Suprapubic skin (tissue), 4 donors: ENCODE measurements around the gene KIF6. TPM values are rescaled to one million over a fixed set of nuclear protein-coding genes. Genes with fewer than 3 reads are reported as not detected.

ENCODE experiments used
- DNase-seq, 2 donors: peaks; one replicate each; pipeline ENCODE4 v3.0.0-alpha.2; 2019; ENCODE audit warnings: low spot score in 2 of 2
- H3K27ac ChIP-seq: fragments of 200-600 bp; sonication (generic); one replicate; pipeline ENCODE4 v1.5.1; 2019
- H3K27me3 ChIP-seq: fragments of 200-600 bp; sonication (generic); one replicate; pipeline ENCODE4 v1.5.1; 2019
- H3K36me3 ChIP-seq: fragments of 200-600 bp; sonication (generic); one replicate; pipeline ENCODE4 v1.5.1; 2019
- H3K4me1 ChIP-seq: fragments of 200-600 bp; sonication (generic); one replicate; pipeline ENCODE4 v1.5.1; 2019
- H3K4me3 ChIP-seq: fragments of 200-600 bp; sonication (generic); one replicate; pipeline ENCODE4 v1.5.1; 2019; ENCODE audit warnings: mild to moderate bottlenecking
- H3K9me3 ChIP-seq: fragments of 200-600 bp; sonication (generic); one replicate; pipeline ENCODE4 v1.5.1; 2019
- EP300 ChIP-seq: sonication (generic); formaldehyde crosslinking; IDR thresholded peaks from one replicate; pipeline ENCODE4 v1.6.1; 2017; ENCODE audit warnings: antibody characterized with exemption
- POLR2A ChIP-seq, 2 donors: fragments of 450-650 bp; IDR thresholded peaks; one replicate each; pipeline ENCODE4 v1.6.1; 2017; ENCODE audit warnings: antibody characterized with exemption in 2 of 2, mild to moderate bottlenecking in 2 of 2, moderate library complexity in 2 of 2
- POLR2AphosphoS5 ChIP-seq, 3 donors: sonication (generic); formaldehyde crosslinking; IDR thresholded peaks; one replicate each; pipeline ENCODE4 v1.6.1; 2017; ENCODE audit warnings: antibody characterized with exemption in 3 of 3
- WGBS: methylation state at CpG from one replicate; pipeline ENCODE4 v1.1.5; 2018; 5-methylcytosine and 5-hydroxymethylcytosine counted together
- total RNA-seq, 4 donors: library from RNA; depleted of rRNA; stranded (reverse); fragments of >200 nt; gene quantifications; one replicate each; pipeline ENCODE4 v1.1.0, GENCODE V29; 2016
- TF ChIP-seq, protein P1 (sequence below), 2 donors: fragments of 200-600 bp in 1 of 2; fragments of 450-650 bp in 1 of 2; sonication (generic) in 1 of 2; IDR thresholded peaks; one replicate each; pipeline ENCODE4 v1.5.1; 2016 to 2019; ENCODE audit warnings: antibody characterized with exemption in 2 of 2, mild to moderate bottlenecking in 1 of 2, moderate library complexity in 1 of 2

The KIF6 gene
- total RNA-seq, 4 donors from 2014 or later, result 0.18 to 1.1 TPM; not detected in 2

DNA sequence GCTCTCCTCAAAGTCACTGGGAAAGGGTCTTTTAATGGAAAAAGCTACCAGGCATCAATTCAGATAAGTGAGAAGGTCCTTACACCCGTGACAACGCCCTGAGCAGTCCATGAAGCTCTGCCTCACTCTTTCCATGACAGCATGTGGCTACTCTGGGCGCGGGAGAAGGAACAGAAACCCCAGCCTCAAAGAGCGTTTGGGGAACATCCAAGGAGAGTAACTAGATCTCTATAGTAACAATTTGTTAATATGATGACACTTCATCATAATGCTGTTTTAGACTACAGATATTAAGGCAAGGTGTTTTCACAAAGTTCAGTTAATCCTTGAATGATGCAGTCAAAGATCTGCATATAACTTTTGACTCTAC, 55.2 kb downstream of the KIF6 start:
- DNase-seq, result no peak
- H3K27ac ChIP-seq, result no peak overlapping the region

DNA sequence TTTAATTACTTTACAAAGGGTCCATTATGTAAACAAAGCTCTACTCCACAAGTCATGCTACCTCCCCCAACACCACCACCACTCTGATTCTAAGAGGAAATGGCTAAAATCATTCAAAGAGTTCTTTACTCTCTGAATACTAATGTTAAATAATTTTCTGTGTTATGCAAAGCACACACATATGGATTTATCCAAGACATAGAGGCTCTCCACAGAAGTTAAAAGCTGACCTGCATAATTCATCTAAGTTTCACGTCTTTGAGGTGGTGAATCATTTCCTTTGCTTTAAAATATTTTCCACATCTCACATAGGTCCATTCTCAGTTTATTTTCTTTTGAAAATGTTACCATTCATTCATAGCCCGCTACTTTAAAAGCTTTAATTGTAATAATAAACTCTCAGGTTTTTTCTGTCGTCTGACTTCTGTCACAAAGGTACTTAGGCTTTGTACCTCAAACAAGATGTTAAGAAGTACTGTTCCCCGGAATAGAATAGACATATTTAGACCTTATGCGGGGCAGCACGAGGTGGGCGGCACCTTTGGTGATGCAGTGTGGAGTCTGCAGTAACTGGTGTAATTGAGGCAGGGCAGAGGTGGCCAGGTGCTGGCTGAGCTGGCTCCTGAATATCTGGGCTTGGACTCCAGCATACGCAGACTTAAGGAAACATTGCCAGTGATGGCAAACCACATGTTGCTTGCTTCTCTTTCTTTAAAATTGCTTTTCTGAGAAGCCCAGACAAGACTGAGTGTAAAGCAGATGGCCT, 55.8 kb downstream of the KIF6 start:
- no peaks in the 10 kb centered on the region for H3K36me3 ChIP-seq
- TF ChIP-seq POLR2A (IDR thresholded peaks at IDR 0.05) (no peak), POLR2AphosphoS5 (IDR thresholded peaks at IDR 0.05) (no peak), EP300 (no peak)
- TF ChIP-seq, protein P1, sequence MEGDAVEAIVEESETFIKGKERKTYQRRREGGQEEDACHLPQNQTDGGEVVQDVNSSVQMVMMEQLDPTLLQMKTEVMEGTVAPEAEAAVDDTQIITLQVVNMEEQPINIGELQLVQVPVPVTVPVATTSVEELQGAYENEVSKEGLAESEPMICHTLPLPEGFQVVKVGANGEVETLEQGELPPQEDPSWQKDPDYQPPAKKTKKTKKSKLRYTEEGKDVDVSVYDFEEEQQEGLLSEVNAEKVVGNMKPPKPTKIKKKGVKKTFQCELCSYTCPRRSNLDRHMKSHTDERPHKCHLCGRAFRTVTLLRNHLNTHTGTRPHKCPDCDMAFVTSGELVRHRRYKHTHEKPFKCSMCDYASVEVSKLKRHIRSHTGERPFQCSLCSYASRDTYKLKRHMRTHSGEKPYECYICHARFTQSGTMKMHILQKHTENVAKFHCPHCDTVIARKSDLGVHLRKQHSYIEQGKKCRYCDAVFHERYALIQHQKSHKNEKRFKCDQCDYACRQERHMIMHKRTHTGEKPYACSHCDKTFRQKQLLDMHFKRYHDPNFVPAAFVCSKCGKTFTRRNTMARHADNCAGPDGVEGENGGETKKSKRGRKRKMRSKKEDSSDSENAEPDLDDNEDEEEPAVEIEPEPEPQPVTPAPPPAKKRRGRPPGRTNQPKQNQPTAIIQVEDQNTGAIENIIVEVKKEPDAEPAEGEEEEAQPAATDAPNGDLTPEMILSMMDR (IDR thresholded peaks at IDR 0.05), result no peak
- DNase-seq, result no peak
- 78% methylated on average over 8 of the region's 8 CpGs for WGBS
- no peaks in the 10 kb centered on the region for H3K27me3 ChIP-seq
- no peaks in the 10 kb centered on the region for H3K4me1 ChIP-seq
- H3K4me3 ChIP-seq, result no peak overlapping the region
- no peaks in the 10 kb centered on the region for H3K9me3 ChIP-seq
- H3K27ac ChIP-seq, result no peak overlapping the region

More for the DNA sequence above, 55.2 kb downstream of the KIF6 start:
- Histone ChIP-seq H3K27me3 (no peaks in the 10 kb centered on the region), H3K4me1 (no peaks in the 10 kb centered on the region), H3K36me3 (no peaks in the 10 kb centered on the region), H3K9me3 (no peaks in the 10 kb centered on the region), H3K4me3 (no peak overlapping the region)
- TF ChIP-seq POLR2A (IDR thresholded peaks at IDR 0.05) (no peak), POLR2AphosphoS5 (IDR thresholded peaks at IDR 0.05) (no peak), EP300 (no peak)
- TF ChIP-seq, protein P1 (IDR thresholded peaks at IDR 0.05), result no peak
- 86% methylated on average over 5 of the region's 5 CpGs for WGBS

DNA sequence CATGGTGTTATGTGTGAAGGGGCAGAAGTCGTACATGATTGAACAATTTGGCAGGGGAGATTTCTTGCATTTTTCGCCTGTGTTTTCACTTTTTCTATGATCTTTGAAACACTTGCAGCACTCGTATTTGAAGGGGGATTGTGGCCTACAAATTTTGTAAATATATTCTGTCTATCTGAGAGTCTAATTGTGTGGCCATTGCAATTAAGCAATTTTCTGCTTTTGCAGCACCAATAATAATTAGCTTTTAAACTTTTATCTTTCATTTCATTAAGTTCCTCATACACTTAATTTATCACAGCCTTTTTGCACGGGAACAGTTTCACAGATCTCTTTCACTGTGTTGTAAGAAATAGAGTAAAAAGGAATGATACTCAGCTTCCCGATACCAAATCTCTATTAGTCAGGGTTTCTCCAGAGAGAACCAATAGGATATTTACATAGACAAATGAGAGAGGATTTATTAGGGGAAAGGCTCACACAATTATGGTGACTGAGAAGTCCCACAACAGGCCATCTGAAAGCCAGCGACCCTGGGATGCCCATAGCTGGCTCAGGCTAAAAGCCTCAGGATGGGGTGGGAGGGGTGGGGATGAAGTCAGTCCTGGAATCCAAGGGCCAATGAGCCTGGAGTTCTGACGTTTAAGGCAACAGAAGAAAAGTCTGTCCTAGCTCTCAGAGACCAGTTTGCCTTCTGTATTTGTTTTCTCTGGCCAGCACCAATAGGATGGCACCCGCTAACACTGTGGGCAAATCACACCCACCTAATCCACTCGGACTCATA, 58.3 kb downstream of the KIF6 start:
- H3K4me3 ChIP-seq, result no peak overlapping the region
- WGBS, result 60% methylated on average over 9 of the region's 9 CpGs
- H3K36me3 ChIP-seq, result no peaks in the 10 kb centered on the region
- H3K9me3 ChIP-seq, result no peaks in the 10 kb centered on the region
- no peak overlapping the region for H3K27ac ChIP-seq
- no peaks in the 10 kb centered on the region for H3K4me1 ChIP-seq
- DNase-seq, result no peak
- no peaks in the 10 kb centered on the region for H3K27me3 ChIP-seq
- TF ChIP-seq POLR2AphosphoS5 (IDR thresholded peaks at IDR 0.05), result no peak
- TF ChIP-seq POLR2A (IDR thresholded peaks at IDR 0.05), result no peak
- TF ChIP-seq, protein P1 (IDR thresholded peaks at IDR 0.05), result no peak
- TF ChIP-seq EP300, result no peak

DNA sequence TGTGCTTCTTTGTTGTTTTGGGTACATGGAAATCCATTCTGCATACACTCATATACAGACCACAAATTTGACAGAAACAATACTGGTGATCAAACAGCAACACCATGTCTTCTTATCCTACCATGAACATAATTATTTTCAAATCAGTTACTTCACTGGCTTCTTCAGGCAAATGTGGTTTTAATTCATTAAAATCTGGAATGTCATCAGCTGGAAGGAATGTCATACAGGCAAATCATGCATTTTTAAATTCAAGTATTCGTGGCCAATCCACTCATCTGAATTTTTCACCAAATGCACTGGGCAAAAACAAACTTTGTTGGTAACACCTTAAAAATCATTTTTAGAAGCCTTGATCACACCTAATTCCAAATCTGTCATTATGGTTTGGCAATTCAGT, 59.3 kb downstream of the KIF6 start:
- Histone ChIP-seq H3K36me3 (no peaks in the 10 kb centered on the region), H3K27me3 (no peaks in the 10 kb centered on the region), H3K9me3 (no peaks in the 10 kb centered on the region), H3K4me1 (no peaks in the 10 kb centered on the region), H3K4me3 (no peak overlapping the region), H3K27ac (no peak overlapping the region)
- DNase-seq, result no peak
- 42% methylated on average over 1 of the region's 1 CpG for WGBS
- TF ChIP-seq, protein P1 (IDR thresholded peaks at IDR 0.05), result no peak
- TF ChIP-seq POLR2AphosphoS5 (IDR thresholded peaks at IDR 0.05) (no peak), POLR2A (IDR thresholded peaks at IDR 0.05) (no peak), EP300 (no peak)

DNA sequence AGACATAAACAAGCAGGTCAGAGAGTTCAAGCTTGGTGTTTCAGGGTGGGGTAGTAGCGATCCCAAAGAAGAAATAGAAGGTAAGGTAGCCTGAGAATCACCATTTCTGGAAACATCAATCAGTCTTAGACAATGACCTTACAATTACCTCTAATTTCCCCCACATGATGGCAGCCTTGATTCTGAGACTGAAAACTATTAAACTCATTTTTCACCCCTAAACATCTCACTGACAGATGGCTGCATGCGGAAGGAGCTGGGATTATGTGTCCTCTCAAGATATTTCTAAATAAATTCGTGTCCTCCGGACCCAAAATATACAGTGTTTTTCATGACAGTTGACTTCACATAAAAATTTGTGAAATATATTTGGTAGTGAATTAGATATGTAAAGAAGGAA, 61.0 kb downstream of the KIF6 start:
- no peaks in the 10 kb centered on the region for H3K4me1 ChIP-seq
- DNase-seq, result no peak
- WGBS, result 90% methylated on average over 4 of the region's 4 CpGs
- no peak overlapping the region for H3K27ac ChIP-seq
- H3K9me3 ChIP-seq, result no peaks in the 10 kb centered on the region
- TF ChIP-seq EP300 (no peak), POLR2A (IDR thresholded peaks at IDR 0.05) (no peak), POLR2AphosphoS5 (IDR thresholded peaks at IDR 0.05) (no peak)
- TF ChIP-seq, protein P1 (IDR thresholded peaks at IDR 0.05), result no peak
- no peaks in the 10 kb centered on the region for H3K36me3 ChIP-seq
- no peaks in the 10 kb centered on the region for H3K27me3 ChIP-seq
- no peak overlapping the region for H3K4me3 ChIP-seq
